Left cardiac atrium (tissue), 4 donors: ENCODE measurements around the gene CTTN. TPM values are rescaled to one million over a fixed set of nuclear protein-coding genes. Genes with fewer than 3 reads are reported as not detected.

Experiments
- ATAC-seq, 2 donors: fragments of 200-7000 bp; cut with Tn5 transposase; one replicate each; pipeline ENCODE4 v1.9.1; 2020; ENCODE audit warnings: mild to moderate bottlenecking in 2 of 2, moderate library complexity in 2 of 2
- DNase-seq: peaks from one replicate; pipeline ENCODE4 v3.0.0-alpha.2; 2020
- intact Hi-C, 2 donors: fragments of 100-400 bp; cut with DNase I; formaldehyde crosslinking; loops; one replicate each; pipeline versions ENCODE4 v1.14.1 to v1.15.1; 2022 to 2023
- total RNA-seq, 2 donors: library from RNA; stranded (reverse); fragmentation: NEBNext Ultra II Directional; extraction: Animal tissue kit (Norgen Biotek cat#: 25700); gene quantifications; one replicate each; pipeline ENCODE4 v1.2.1, GENCODE V29; 2021
- donor health status: DM: no; HTN: yes; CAD: no.
- donor health status: DM: no; HTN: yes; CAD: no; lungs with severe emphysema.
- donor health status: DM: yes; HTN: yes; CAD: no.
- donor health status: Dilated cardiomyopathy.

The CTTN gene
- total RNA-seq, 2 donors from 2014 or later, result 71.7 to 112 TPM

DNA sequence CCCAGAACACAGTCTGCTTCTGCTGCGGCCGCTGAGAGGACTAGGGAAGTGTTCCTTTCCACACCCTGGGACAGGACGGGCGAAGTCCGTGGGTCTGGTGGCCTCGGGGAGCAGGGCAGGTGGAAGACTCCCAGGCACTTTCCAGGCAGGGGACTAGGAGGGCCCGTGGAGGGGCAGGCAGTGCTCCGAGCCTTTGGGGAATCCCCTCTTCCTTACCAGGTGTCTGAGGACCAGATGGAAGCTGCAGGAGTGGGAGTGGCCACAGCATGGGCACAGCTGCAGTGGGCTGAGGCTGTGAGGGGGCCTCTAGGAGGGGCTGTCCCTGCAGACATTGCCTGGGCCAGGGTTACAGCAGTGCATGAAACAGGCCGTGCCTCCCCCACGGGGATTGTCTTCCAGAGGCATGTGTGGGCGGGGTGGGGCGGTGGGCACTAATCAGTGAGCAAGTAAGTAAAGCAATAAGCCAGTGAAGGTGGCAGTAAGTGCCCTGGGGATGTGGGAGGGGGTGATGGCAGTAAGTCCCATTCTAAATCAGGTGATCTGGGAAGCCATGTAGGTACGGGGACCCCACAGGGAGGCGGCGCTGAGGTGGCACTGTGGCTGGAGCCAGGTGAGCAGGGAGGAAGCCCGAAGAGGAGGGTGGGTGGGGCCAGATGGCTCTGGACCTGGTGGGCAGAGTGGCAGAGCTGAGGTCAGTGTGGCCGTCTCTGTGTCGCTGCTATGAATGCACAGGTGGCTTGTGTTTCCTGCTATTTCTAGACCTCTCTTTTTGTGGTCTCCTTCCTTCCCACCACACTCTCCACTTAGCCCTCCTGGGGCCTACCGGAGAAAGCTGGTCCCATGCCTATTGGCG is 66.4 kb downstream of the CTTN start:
- intact Hi-C loops, result no loop called here
- DNase-seq (no peak), ATAC-seq (no peak)

DNA sequence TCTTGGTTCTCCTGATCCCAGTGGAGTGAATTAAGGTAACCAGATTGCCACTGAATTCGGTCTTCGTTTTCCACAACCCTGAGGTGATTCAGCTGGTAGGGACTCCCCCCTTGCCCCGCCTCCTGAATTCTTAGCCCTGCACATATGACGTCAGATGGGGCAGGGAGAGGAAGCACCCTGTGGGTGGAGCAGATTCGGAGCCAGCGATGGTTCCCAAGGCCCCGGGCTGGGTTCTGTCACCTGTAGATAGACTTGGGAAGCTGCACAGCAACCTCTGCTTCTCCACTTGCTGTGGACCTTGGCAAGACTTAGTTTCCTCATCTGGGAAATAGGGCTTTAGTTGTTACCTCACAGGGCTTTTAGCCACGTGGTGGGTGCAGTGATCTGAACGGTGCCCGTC is 67.8 kb downstream of the CTTN start:
- intact Hi-C loops, result loop anchor here in 1 of 2 donors (2.0 kb wide), 1 partner anchor 291 kb away; no protein-coding TSS in a partner anchor

DNA sequence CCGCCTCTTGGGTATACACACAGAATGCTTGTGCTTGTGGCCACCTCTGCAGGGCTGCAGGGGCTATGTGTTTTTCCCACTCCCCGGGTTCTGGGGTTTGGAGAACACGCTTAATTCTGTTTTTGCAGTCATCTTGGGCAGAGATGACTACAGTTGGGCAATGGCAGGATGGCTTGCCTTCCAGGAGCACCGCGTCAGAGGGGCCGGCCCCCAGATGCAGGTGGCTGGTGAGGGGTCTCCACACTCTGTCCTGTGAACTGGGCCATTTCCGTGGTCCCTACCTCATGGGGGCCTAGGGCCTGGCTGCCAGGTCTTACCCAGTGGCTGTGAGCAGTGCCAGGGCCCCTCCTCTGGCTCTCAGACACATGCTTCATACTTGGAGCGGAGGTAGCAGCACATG is 68.3 kb downstream of the CTTN start:
- intact Hi-C loops, result loop anchor here in 1 of 2 donors (2.0 kb wide), 1 partner anchor 290 kb away; no protein-coding TSS in a partner anchor
- ATAC-seq (no peak), DNase-seq (no peak)

More for the DNA sequence above, 67.8 kb downstream of the CTTN start:
- no peak for ATAC-seq
- no peak for DNase-seq

DNA sequence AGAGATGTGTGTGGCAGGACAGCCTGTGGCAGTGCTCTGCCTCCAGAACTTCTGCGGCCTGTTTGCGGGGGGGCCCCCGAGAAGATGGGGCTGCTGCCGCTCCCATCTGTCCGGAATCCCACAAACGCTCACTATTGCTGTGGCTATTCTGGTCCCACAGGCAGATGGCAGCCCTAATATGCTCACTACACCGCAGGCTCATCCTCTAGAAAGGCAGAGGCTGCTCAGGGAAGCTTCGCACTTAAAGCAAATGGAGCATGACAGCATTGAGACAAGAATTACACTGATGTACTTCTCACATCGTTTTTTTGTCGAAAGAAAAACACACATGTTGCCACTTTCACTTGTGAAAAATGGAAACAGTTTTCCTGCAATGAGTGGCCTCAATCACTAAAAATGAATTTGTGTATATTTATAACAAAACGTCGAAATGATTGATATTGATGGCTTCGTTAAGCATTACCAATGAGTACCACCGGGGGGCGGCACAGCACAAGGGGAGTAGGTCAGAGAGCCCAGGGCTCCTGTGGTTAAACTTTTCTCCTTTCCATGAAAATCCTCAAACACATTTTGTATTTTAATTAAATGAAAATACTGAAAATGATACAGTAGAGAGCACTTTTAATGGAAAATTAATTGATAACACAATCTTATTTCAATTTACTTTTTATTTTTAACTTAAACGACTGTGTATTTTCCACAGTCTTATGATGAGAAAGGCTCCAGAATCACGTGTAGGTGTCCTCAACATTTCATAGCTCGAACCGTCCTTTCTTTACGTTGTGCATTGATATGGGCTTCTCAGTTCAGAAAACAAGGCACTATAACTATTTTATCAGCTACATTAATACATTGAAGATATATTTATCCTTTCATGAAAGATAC is 69.1 kb downstream of the CTTN start:
- peak; percentile 40 to 51 for ATAC-seq
- peak; percentile 63 for DNase-seq
- intact Hi-C loops, result loop anchor here (1.0 to 2.0 kb wide), 3 partner anchors 15 to 289 kb away; no protein-coding TSS in a partner anchor

DNA sequence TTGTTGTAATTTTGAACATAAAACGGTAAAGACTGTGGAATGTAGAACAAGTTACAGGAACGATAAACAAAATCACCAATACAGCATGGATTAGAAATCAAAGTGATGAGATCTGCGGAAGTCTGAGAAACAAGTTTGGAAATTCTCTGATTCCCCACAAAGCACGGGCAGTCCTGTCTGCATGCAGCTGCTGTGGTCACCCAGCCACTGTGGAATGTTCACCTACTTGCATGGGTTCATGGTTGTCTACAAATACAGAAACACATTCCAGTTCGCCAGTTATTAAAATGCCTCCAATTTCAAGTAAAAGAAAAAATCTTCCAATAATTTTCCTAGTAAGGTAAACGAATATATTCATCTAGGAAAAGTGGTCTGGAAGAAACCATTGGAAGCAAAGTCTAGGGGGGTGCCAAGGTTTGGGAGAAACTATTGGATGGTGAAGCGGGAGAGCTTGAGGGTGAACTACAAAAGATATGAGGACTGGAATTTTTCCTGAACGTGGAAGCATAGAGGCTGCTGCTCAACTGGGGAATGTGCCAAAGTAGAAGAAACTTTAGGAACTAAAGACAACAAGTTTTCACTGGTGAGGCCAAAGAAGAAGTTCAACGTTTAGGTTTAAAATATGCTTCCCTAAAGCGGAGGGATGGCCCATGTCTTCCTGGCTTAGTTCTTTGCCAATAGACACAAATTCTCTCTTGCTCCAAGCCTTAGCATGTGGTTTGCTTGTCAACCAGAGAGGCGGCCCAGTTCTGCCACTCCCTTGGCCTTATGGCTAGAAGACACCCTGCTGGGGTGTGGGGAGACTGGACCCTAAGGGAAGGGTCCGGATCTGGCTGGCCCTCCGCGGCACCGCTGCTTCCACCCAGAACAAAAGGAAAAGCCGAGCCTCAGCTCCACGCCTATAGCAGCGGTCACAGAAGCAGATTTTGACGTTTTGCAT is 70.2 kb downstream of the CTTN start:
- ATAC-seq, result no peak
- DNase-seq, result no peak
- intact Hi-C loops, result no loop called here

DNA sequence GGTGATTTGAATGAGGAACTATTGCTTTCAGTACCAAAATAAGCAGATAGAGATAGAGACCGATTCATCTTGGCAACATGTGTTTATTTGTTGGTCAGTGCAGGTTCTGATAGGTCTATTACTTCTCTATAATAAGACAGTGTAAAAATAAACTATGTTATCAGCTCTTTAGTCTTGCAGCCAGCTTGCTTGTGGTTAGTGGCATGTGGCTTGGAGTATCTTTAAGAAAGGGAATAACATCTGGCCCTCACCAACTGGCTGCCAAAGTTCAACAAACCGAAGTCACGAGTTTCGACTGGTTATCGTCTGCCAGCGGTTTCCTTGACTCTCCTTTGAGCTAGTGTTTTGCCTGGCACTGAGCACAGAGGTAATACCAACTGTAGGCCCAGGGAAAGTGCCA is 71.8 kb downstream of the CTTN start:
- peak; percentile 49 to 69 for ATAC-seq
- intact Hi-C loops, result no loop called here
- no peak for DNase-seq

DNA sequence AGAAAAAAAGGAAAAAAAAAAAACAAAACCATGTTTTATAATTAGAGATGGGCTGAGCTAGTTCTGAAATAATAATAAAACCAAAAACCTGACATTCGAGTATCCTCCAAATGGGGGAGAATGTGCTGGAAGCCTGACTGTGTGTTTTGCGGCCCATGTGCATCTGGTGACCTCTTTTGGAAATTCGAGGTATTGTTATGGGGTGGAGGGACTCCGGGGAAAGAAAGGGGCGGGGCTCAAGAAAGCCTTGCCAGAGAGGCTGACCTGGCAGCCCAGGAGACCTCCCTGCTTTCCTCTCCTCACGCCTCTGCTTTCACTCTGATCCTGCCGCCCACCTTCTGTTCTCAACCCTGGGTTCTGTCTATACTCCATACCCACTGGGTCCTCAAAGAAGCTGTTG is 72.9 kb downstream of the CTTN start:
- intact Hi-C loops, result no loop called here
- DNase-seq, result no peak

DNA sequence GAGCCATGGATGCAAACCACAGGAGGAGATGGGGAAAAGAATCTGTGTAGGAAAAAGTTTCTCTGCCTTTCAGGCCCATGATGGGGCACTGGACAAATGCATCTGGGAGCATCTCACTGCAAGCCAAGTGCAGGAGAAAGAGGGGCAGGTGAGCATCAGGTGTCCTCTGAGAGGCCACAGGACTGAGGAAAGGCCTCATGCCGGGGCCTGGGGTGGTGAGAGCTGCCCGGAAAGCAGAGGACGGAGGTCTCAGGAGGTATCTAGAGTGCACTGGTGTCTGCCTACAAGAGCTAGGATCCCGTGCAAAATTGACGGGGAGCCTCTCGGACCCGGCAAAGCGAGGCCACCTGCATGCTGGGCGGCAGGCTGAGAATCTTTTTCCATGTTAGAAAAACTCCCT is 73.9 kb downstream of the CTTN start:
- DNase-seq, result no peak
- intact Hi-C loops, result no loop called here
- no peak for ATAC-seq

More for the DNA sequence above, 72.9 kb downstream of the CTTN start:
- no peak for ATAC-seq

DNA sequence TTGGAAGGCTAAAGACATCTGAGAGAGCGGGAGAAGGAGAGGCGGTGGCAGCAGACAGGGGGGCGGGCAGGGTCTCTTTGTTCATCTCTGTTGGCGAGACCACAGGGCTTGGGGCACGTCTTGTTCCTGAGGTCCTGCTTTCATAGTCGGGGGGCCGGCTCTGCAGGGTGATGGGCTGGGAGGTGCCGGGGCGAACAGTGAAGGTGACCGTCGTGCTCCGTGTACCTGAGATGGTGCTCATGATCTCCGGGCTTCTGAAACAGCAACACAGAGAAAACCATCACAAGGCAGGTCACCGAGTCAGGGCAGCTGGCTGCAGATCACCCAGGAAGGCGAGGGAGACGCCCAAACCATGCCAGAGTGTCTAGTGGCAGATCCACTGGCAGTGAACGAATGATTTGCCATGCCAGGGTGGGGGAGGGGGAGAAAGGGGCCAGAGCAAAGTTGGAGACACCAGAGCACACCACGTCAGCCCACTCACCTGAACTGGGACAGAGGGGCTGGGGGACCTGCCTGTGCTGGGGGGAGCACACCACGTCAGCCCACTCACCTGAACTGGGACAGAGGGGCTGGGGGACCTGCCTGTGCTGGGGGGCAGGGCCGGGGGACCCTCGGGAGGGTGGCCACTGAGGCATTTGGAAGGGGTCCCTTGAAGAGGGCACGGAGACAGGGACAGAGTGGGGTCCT is 75.0 kb downstream of the CTTN start:
- intact Hi-C loops, result no loop called here
- DNase-seq (no peak), ATAC-seq (no peak)

DNA sequence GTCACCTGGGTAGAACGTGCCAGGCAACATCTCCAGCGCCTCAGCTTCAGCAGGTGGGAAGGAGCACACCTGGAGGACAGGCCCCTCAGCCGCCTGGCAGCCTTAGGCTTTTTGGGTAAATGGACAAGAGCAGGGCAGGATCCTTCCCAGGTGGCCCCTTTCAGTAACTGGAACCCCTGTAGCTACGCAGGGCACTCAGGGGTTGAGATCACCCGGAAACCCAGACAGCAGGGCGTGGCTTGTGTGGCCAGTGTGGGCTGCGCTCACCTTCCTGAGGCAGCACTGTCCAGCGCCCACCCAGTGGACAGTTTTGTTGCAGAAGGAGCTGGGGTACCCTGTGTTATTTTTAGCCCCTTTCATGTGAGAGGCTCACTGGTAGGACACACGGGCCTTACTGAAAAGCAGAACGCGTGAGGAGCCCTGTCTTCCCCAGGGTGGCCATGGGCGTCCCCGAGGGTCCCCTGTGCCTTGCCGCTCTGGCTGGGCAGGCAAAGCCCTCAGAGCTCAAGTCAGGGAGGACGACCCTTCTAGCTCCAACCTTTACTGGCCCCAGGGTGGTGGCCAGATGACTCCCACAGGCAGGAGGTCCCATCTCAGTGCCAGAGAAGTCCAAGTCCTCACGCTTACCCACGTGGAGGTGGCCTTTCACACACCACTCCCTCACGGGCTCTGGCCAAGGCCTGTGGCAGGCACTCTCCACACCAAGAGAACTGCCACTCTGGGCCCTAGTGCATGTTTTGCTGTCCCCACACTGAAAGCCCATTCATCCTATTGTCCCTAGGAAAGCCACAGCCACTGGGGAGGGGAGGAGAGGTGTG is 75.8 kb downstream of the CTTN start:
- intact Hi-C loops, result no loop called here
- DNase-seq, result no peak
- no peak for ATAC-seq

DNA sequence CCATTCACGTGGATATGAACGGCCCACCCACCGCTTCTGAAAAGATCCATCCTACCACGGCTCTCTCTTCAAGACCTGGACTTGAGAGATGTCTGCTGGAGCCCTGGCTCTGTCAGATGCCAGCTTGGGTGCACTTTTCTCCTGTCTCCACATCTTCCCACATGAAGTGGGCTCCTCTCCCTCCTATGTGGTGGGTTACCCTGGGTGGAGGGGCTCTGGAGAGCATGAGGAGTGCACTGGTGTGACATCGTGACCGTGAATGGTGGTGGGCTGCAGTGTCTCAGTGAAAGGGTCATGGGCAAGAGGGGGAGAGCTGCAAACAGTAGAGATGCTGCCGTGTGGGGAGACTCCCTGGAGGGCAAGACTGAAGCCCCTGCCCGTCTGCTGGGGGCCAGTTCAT is 76.4 kb downstream of the CTTN start:
- DNase-seq, result no peak
- no peak for ATAC-seq
- intact Hi-C loops, result no loop called here

DNA sequence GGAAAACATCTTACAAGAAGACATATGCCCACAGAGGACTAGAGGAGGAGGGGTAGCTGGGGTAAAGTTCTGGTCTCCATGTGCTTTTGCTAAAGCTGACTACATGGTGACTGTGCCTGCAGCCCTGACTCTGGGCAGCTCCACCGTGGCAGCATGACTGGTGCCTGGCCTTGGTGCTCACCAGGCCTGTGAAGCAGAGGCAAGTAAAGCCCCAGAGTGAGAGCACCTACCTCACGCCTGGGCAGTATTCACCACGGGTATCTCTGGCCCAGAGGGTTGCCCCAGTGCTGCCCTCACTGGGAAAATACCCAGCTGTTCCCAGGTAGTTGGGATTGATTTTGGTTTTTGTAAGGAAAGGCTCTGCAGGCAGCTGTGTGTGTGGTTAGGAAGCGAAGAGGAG is 78.3 kb downstream of the CTTN start:
- DNase-seq (no peak), ATAC-seq (no peak)
- intact Hi-C loops, result no loop called here

DNA sequence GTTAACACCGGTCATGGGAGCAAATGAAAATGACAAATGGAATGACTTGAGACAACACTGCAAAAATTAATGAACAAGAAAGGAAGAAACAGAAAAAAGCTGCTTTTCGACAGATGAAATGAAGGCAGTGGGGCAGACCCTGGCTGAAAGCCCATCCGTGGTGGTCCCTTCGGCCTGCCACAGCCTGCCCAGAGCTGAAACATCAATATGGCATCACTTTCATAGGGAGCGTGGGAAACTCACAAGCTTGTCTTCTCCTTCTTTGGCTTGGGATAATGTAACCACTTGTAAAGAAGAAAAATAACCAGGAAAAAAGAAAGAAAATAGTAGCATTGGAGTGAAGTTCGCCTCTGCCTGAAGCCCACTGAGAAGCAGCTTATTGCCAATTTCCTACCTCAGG is 78.8 kb downstream of the CTTN start:
- DNase-seq (no peak), ATAC-seq (no peak)

DNA sequence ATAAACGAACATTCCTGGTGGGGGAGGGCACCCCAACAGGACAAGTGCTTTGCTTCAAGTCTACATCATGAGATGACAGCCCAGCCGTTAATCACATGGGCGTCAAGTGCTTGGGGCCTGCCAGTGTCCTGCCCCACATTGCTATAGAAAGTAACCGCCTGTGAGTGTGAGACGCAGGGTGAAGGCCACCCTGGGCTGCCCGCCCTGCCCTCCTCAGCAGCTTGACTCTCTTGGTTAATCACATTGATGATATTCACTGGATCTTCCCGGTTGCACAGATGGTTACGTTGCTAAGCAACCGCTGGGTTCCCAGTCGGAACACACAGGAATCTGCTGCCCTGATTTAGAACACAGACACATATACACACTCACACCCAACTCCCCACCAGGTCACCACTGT is 79.3 kb downstream of the CTTN start:
- peak; percentile 41 for DNase-seq
- ATAC-seq, result peak in 1 of 2 donors; percentile 20

More for the DNA sequence above, 78.8 kb downstream of the CTTN start:
- intact Hi-C loops, result no loop called here

DNA sequence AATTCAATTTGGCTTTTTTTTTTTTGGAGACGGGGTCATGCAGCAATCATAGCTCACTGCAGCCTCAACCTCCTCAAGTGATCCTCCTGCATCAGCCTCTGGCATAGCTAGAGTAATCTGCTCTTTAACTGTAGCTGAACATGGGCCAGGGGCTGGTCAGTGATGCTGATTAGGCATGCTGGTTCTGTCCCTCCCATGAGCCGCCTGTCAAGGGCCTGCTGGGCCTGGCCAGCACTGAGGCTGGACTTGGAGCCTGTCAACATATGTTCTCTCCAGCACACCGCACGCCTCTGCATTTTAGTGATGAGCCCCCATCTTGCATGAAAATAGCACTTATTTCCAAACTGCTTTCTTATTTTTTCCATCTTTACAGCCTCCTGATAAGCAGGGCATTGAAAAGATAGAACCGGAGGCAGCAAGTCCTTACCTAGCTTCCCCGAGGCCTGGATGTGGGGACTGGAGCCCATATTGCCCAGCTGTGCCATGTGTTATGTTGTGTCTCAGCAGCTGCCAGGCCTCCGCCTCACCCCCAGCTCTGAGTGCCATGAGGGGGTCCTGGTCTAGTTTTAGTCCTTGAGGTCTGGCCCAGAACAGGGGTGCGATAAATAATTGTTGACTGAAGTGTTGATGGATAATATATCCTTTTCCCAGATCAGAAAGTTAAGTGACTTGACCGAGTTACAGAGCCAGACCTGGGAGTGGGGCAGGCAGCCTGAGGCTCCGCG is 80.0 kb downstream of the CTTN start:
- no peak for ATAC-seq
- peak; percentile 12 for DNase-seq
- intact Hi-C loops, result no loop called here

More for the DNA sequence above, 79.3 kb downstream of the CTTN start:
- intact Hi-C loops, result no loop called here

DNA sequence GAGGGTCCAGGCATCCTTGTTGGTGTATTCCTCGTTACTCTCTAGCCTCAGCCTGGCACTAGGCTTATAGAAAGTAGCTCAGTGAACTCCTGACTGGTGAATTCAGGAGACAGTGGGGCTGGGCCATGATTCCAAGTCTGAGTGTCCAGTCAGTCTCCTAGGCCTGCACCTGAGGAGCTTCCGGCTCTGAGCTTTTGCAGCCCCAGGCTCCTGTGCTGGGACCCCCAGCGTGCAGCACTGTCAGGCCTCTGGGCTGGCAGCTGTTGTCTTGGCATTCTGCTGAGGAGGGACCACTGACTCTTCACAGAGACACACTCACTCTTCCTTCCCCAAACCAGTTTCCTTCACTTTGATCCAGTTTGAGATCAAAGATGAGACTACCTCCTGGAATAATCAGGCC is 82.4 kb downstream of the CTTN start:
- DNase-seq (peak; percentile 12), ATAC-seq (no peak)
- intact Hi-C loops, result loop anchor here in 1 of 2 donors (5.0 kb wide), 1 partner anchor 277 kb away; no protein-coding TSS in a partner anchor
